Measurements from ENCODE around the gene STAP2.

The STAP2 gene

GRCh38 chr19:4370418-4371041 lies 31.9 kb upstream of the STAP2 start:
- DNase-seq (ENCODE audit: low read depth) = no peak

- DNase-seq (ENCODE audit: low read depth) = peak; percentile 61
Measured at GRCh38 chr19:4369888-4370260, 31.2 kb upstream of the STAP2 start.

- DNase-seq (ENCODE audit: low read depth) = peak; percentile 36
Measured at GRCh38 chr19:4369109-4369887, 30.7 kb upstream of the STAP2 start.

GRCh38 chr19:4368128-4368820 lies 29.6 kb upstream of the STAP2 start:
- DNase-seq (ENCODE audit: low read depth) = no peak

GRCh38 chr19:4367781-4368127 lies 29.1 kb upstream of the STAP2 start:
- DNase-seq (ENCODE audit: low read depth) = no peak

- DNase-seq (ENCODE audit: low read depth) = no peak
Measured at GRCh38 chr19:4367336-4367723, 28.7 kb upstream of the STAP2 start.

- no peak for DNase-seq (ENCODE audit: low read depth)
Measured at GRCh38 chr19:4366666-4367335, 28.2 kb upstream of the STAP2 start.

GRCh38 chr19:4365791-4366665 lies 27.4 kb upstream of the STAP2 start:
- DNase-seq (ENCODE audit: low read depth) = no peak

GRCh38 chr19:4365341-4365740 lies 26.7 kb upstream of the STAP2 start:
- no peak for DNase-seq (ENCODE audit: low read depth)

- DNase-seq (ENCODE audit: low read depth) = no peak
Measured at GRCh38 chr19:4363571-4364304, 25.1 kb upstream of the STAP2 start.

GRCh38 chr19:4362831-4363545 lies 24.4 kb upstream of the STAP2 start:
- no peak for DNase-seq (ENCODE audit: low read depth)

- no peak for DNase-seq (ENCODE audit: low read depth)
Measured at GRCh38 chr19:4362101-4362828, 23.6 kb upstream of the STAP2 start.

GRCh38 chr19:4361152-4362046 lies 22.8 kb upstream of the STAP2 start:
- no peak for DNase-seq (ENCODE audit: low read depth)

GRCh38 chr19:4360641-4361151 lies 22.1 kb upstream of the STAP2 start:
- no peak for DNase-seq (ENCODE audit: low read depth)

- DNase-seq (ENCODE audit: low read depth) = no peak
Measured at GRCh38 chr19:4360081-4360569, 21.5 kb upstream of the STAP2 start.

- no peak for DNase-seq (ENCODE audit: low read depth)
Measured at GRCh38 chr19:4359627-4360000, 21.0 kb upstream of the STAP2 start.

GRCh38 chr19:4358709-4359626 lies 20.3 kb upstream of the STAP2 start:
- DNase-seq (ENCODE audit: low read depth) = no peak

All from activated T-cell treated with anti-CD3 and anti-CD28 coated beads for 1 hour (primary cell).